Esophagus (tissue), 2 donors: ENCODE data around the gene CPNE5. TPM values are rescaled to one million over a fixed set of nuclear protein-coding genes. Genes with fewer than 3 reads are reported as not detected.

ENCODE experiments used
- H3K27ac ChIP-seq, 2 donors: one replicate each; pipeline ENCODE4 v1.5.1; 2013; ENCODE audit warnings: low read depth in 2 of 2, mild to moderate bottlenecking in 2 of 2, inconsistent platforms in 1 of 2, low read length in 1 of 2, moderate library complexity in 1 of 2
- H3K27me3 ChIP-seq, 2 donors: one replicate each; pipeline ENCODE4 v1.6.1; 2013; ENCODE audit warnings: low read length in 2 of 2, control low read depth in 1 of 2, mild to moderate bottlenecking in 1 of 2; ENCODE audit not compliant: insufficient read depth in 2 of 2, control insufficient read depth in 1 of 2
- H3K36me3 ChIP-seq, 2 donors: one replicate each; pipeline ENCODE4 v1.6.1; 2013; ENCODE audit warnings: low read length in 1 of 2; ENCODE audit not compliant: control insufficient read depth in 2 of 2, insufficient read depth in 2 of 2
- H3K4me1 ChIP-seq, 2 donors: one replicate each; pipeline ENCODE4 v1.6.1; 2013; ENCODE audit warnings: low read length in 1 of 2; ENCODE audit not compliant: control insufficient read depth in 2 of 2, insufficient read depth in 2 of 2
- H3K4me3 ChIP-seq, 2 donors: one replicate each; pipeline ENCODE4 v1.5.1; 2013; ENCODE audit warnings: low read length in 2 of 2, mild to moderate bottlenecking in 2 of 2, low read depth in 1 of 2, moderate library complexity in 1 of 2
- H3K9me3 ChIP-seq, 2 donors: one replicate each; pipeline ENCODE4 v1.6.1; 2013; ENCODE audit warnings: mild to moderate bottlenecking in 2 of 2, low read depth in 1 of 2, low read length in 1 of 2, moderate library complexity in 1 of 2; ENCODE audit not compliant: control insufficient read depth in 2 of 2, insufficient read depth in 1 of 2
- WGBS, 2 donors: extraction: QIAGEN DNeasy Blood & Tissue Kit; methylation state at CpG; one replicate each; pipeline ENCODE4 v1.1.7; 2013; 5-methylcytosine and 5-hydroxymethylcytosine counted together
- polyA plus RNA-seq, 2 donors: library from polyadenylated mRNA; stranded (reverse); fragments of 200-250 nt; gene quantifications; one replicate each; pipeline ENCODE4 v1.2.3, GENCODE V29; 2013
- donor health status: healthy with polysubstance abuse.
- donor health status: Bipolar disorder and iron deficiency.

CPNE5 gene
- polyA plus RNA-seq, 2 donors: 0.73 to 0.81 TPM

GRCh38 chr6:36857325-36857724 lies 18.1 kb upstream of the CPNE5 start:
- 98 to 99% methylated on average over 4 of the region's 4 CpGs for whole genome bisulfite sequencing, 2 donors
- no peaks in the 10 kb centered on the region for H3K27me3 ChIP-seq
- no peak overlapping the region for H3K27ac ChIP-seq
- H3K9me3 ChIP-seq: no peaks in the 10 kb centered on the region
- no peak overlapping the region for H3K4me3 ChIP-seq
- peaks cover 4 to 7% of the 10 kb centered on the region in 2 donors for H3K36me3 ChIP-seq
- H3K4me1 ChIP-seq: no peaks in the 10 kb centered on the region

- no peaks in the 10 kb centered on the region for H3K9me3 ChIP-seq
- peaks cover 4 to 7% of the 10 kb centered on the region in 2 donors for H3K36me3 ChIP-seq
- H3K27ac ChIP-seq: no peak overlapping the region
- H3K4me1 ChIP-seq: no peaks in the 10 kb centered on the region
- H3K4me3 ChIP-seq: no peak overlapping the region
- H3K27me3 ChIP-seq: no peaks in the 10 kb centered on the region
- 73 to 76% methylated on average over 8 of the region's 8 CpGs for WGBS, 2 donors
These were observed 17.0 kb upstream of the CPNE5 start for GRCh38 chr6:36856277-36856676.

GRCh38 chr6:36855750-36856149 lies 16.5 kb upstream of the CPNE5 start:
- H3K27ac ChIP-seq: no peak overlapping the region
- WGBS, 2 donors: 91 to 94% methylated on average over 10 of the region's 10 CpGs
- H3K9me3 ChIP-seq: no peaks in the 10 kb centered on the region
- no peak overlapping the region for H3K4me3 ChIP-seq
- no peaks in the 10 kb centered on the region for H3K4me1 ChIP-seq
- H3K27me3 ChIP-seq: no peaks in the 10 kb centered on the region
- H3K36me3 ChIP-seq: peaks cover 4 to 7% of the 10 kb centered on the region in 2 donors

GRCh38 chr6:36853325-36853724 lies 14.1 kb upstream of the CPNE5 start:
- Histone ChIP-seq H3K4me1 (no peaks in the 10 kb centered on the region), H3K36me3 (peaks cover 4 to 7% of the 10 kb centered on the region in 2 donors), H3K9me3 (no peaks in the 10 kb centered on the region), H3K27ac (peak overlapping the region; percentile 61 to 80), H3K27me3 (no peaks in the 10 kb centered on the region), H3K4me3 (no peak overlapping the region)
- WGBS, 2 donors: 55 to 69% methylated on average over 5 of the region's 5 CpGs

GRCh38 chr6:36852481-36853147 lies 13.4 kb upstream of the CPNE5 start:
- Histone ChIP-seq H3K36me3 (peaks cover 4 to 7% of the 10 kb centered on the region in 2 donors), H3K4me1 (no peaks in the 10 kb centered on the region), H3K27ac (peak overlapping the region; percentile 14 to 80), H3K27me3 (no peaks in the 10 kb centered on the region), H3K9me3 (no peaks in the 10 kb centered on the region), H3K4me3 (no peak overlapping the region)
- whole genome bisulfite sequencing, 2 donors: 58 to 59% methylated on average over 4 of the region's 4 CpGs

GRCh38 chr6:36851626-36852025 lies 12.4 kb upstream of the CPNE5 start:
- H3K27me3 ChIP-seq: no peaks in the 10 kb centered on the region
- no peaks in the 10 kb centered on the region for H3K9me3 ChIP-seq
- H3K36me3 ChIP-seq: peaks cover 4 to 7% of the 10 kb centered on the region in 2 donors
- H3K27ac ChIP-seq: no peak overlapping the region
- 57 to 67% methylated on average over 4 of the region's 4 CpGs for WGBS, 2 donors
- no peaks in the 10 kb centered on the region for H3K4me1 ChIP-seq
- H3K4me3 ChIP-seq: no peak overlapping the region

GRCh38 chr6:36851149-36851614 lies 11.9 kb upstream of the CPNE5 start:
- Histone ChIP-seq H3K27ac (no peak overlapping the region), H3K4me3 (no peak overlapping the region)
- 32 to 40% methylated on average over 3 of the region's 3 CpGs for WGBS, 2 donors

GRCh38 chr6:36850021-36850420 lies 10.8 kb upstream of the CPNE5 start:
- Histone ChIP-seq H3K27ac (no peak overlapping the region), H3K36me3 (no peaks in the 10 kb centered on the region), H3K4me3 (no peak overlapping the region), H3K27me3 (no peaks in the 10 kb centered on the region), H3K4me1 (no peaks in the 10 kb centered on the region), H3K9me3 (no peaks in the 10 kb centered on the region)
- WGBS, 2 donors: 85 to 88% methylated on average over 9 of the region's 9 CpGs

More at GRCh38 chr6:36851149-36851614, 11.9 kb upstream of the CPNE5 start:
- Histone ChIP-seq H3K36me3 (peaks cover 4 to 5% of the 10 kb centered on the region in 2 donors), H3K4me1 (no peaks in the 10 kb centered on the region), H3K9me3 (no peaks in the 10 kb centered on the region), H3K27me3 (no peaks in the 10 kb centered on the region)

- Histone ChIP-seq H3K36me3 (no peaks in the 10 kb centered on the region), H3K4me3 (no peak overlapping the region), H3K27ac (peak overlapping the region in 1 of 2 donors; percentile 47), H3K27me3 (no peaks in the 10 kb centered on the region), H3K9me3 (no peaks in the 10 kb centered on the region), H3K4me1 (no peaks in the 10 kb centered on the region)
- 28 to 35% methylated on average over 26 of the region's 26 CpGs for WGBS, 2 donors
These were observed 9.6 kb upstream of the CPNE5 start for GRCh38 chr6:36848658-36849441.
